NCI-H2196 (cell line): ENCODE results near the gene AIFM1.
"Not testable (repeated sequence)": the region's sequence is repeated elsewhere in the genome, so short reads cannot be mapped to it uniquely, and the experiment has no call there.

Source experiments
- DNase-seq: peaks from one replicate; lab custom pipeline; 2025; ENCODE audit not compliant: unreplicated experiment; lab: John Stamatoyannopoulos, UW

AIFM1 gene

GRCh38 chrX:130120746-130121504 is 44.7 kb downstream of the AIFM1 start:
- DNase-seq: no peak

- no peak for DNase-seq
Observed at GRCh38 chrX:130120321-130120731, 45.3 kb downstream of the AIFM1 start.

- DNase-seq: no peak
Observed at GRCh38 chrX:130119312-130119898, 46.2 kb downstream of the AIFM1 start.

- no peak for DNase-seq
Observed at GRCh38 chrX:130118441-130119311, 47.0 kb downstream of the AIFM1 start.

- DNase-seq: no peak
Observed at GRCh38 chrX:130117166-130117565, 48.5 kb downstream of the AIFM1 start.

- DNase-seq: not testable (repeated sequence)
Observed at GRCh38 chrX:130115119-130115885, 50.3 kb downstream of the AIFM1 start.

- DNase-seq: peak; percentile 39
Observed at GRCh38 chrX:130114141-130114588, 51.5 kb downstream of the AIFM1 start.

- DNase-seq: no peak
Observed at GRCh38 chrX:130111220-130112154, 54.2 kb downstream of the AIFM1 start.

- peak; percentile 41 for DNase-seq
Observed at GRCh38 chrX:130110379-130111219, 55.0 kb downstream of the AIFM1 start, which contains the start of gene ELF4. ELF4 (minus strand) TSS chrX:130110497; CDS start chrX:130081330, 29,167 bp downstream.

- DNase-seq: no peak
Observed at GRCh38 chrX:130109429-130110378, 55.9 kb downstream of the AIFM1 start.

- no peak for DNase-seq
Observed at GRCh38 chrX:130108647-130109428, 56.8 kb downstream of the AIFM1 start.

GRCh38 chrX:130106071-130106470 is 59.6 kb downstream of the AIFM1 start:
- DNase-seq: no peak

GRCh38 chrX:130105244-130105643 is 60.4 kb downstream of the AIFM1 start:
- DNase-seq: no peak

GRCh38 chrX:130103605-130104004 is 62.0 kb downstream of the AIFM1 start:
- no peak for DNase-seq

GRCh38 chrX:130100180-130100579 is 65.5 kb downstream of the AIFM1 start:
- peak; percentile 40 for DNase-seq

GRCh38 chrX:130098210-130098552 is 67.5 kb downstream of the AIFM1 start:
- no peak for DNase-seq
